ENCODE measurements around the gene SIPA1L3.

SIPA1L3 gene

GRCh38 chr19:38107129-38107528, 200.1 kb downstream of the SIPA1L3 start:
- Histone ChIP-seq H3K23ac (ENCODE audit: low read length) (no peak overlapping the region), H3K4me1 (ENCODE audit: control insufficient read depth, low read depth, low read length) (no peaks in the 10 kb centered on the region), H3K4me3 (ENCODE audit: low read length) (no peak overlapping the region), H3K9ac (ENCODE audit: low read length) (no peak overlapping the region), H3K4me2 (ENCODE audit: low read length) (no peak overlapping the region), H3K4ac (ENCODE audit: low read depth, low read length) (no peak overlapping the region), H4K5ac (ENCODE audit: low read length) (no peak overlapping the region), H3K18ac (ENCODE audit: low read length) (no peak overlapping the region), H3K36me3 (ENCODE audit: control insufficient read depth, insufficient read depth, low read length) (peaks cover 5% of the 10 kb centered on the region), H2BK120ac (ENCODE audit: low read depth, low read length) (no peak overlapping the region), H3K27ac (ENCODE audit: low read depth, low read length) (no peak overlapping the region), H3K56ac (ENCODE audit: low read length) (no peak overlapping the region), H2AK5ac (ENCODE audit: low read length) (no peak overlapping the region), H3K79me1 (ENCODE audit: low read length) (no peaks in the 10 kb centered on the region), H4K8ac (ENCODE audit: low read depth, low read length) (no peak overlapping the region), H2BK15ac (replicated peaks; ENCODE audit: low read depth) (no peak overlapping the region), H2BK5ac (ENCODE audit: low read length) (no peak overlapping the region), H3K79me2 (ENCODE audit: control insufficient read depth, insufficient read depth, low read length) (no peaks in the 10 kb centered on the region), H3K27me3 (ENCODE audit: insufficient read depth, low read length, poor library complexity) (no peaks in the 10 kb centered on the region)
- WGBS (ENCODE audit: extremely low coverage, insufficient coverage, low lambda C conversion rate) = no CpG with 5 or more reads among the region's 4 CpGs
- DNase-seq = no peak

- peaks cover 5% of the 10 kb centered on the region for H3K36me3 ChIP-seq (ENCODE audit: control insufficient read depth, insufficient read depth, low read length)
- no peak for DNase-seq
- no peaks in the 10 kb centered on the region for H3K27me3 ChIP-seq (ENCODE audit: insufficient read depth, low read length, poor library complexity)
- H3K4ac ChIP-seq (ENCODE audit: low read depth, low read length) = no peak overlapping the region
- no peak overlapping the region for H3K23ac ChIP-seq (ENCODE audit: low read length)
- no peak overlapping the region for H3K18ac ChIP-seq (ENCODE audit: low read length)
- H3K4me1 ChIP-seq (ENCODE audit: control insufficient read depth, low read depth, low read length) = no peaks in the 10 kb centered on the region
- H3K79me2 ChIP-seq (ENCODE audit: control insufficient read depth, insufficient read depth, low read length) = no peaks in the 10 kb centered on the region
- WGBS (ENCODE audit: extremely low coverage, insufficient coverage, low lambda C conversion rate) = no CpG with 5 or more reads among the region's 9 CpGs
- no peak overlapping the region for H4K5ac ChIP-seq (ENCODE audit: low read length)
- H2BK15ac ChIP-seq (replicated peaks; ENCODE audit: low read depth) = no peak overlapping the region
- no peak overlapping the region for H2BK120ac ChIP-seq (ENCODE audit: low read depth, low read length)
- no peak overlapping the region for H4K8ac ChIP-seq (ENCODE audit: low read depth, low read length)
- no peak overlapping the region for H2BK5ac ChIP-seq (ENCODE audit: low read length)
- H3K9ac ChIP-seq (ENCODE audit: low read length) = no peak overlapping the region
- H3K4me2 ChIP-seq (ENCODE audit: low read length) = no peak overlapping the region
- H3K79me1 ChIP-seq (ENCODE audit: low read length) = no peaks in the 10 kb centered on the region
- no peak overlapping the region for H3K56ac ChIP-seq (ENCODE audit: low read length)
- no peak overlapping the region for H3K4me3 ChIP-seq (ENCODE audit: low read length)
- no peak overlapping the region for H2AK5ac ChIP-seq (ENCODE audit: low read length)
- H3K27ac ChIP-seq (ENCODE audit: low read depth, low read length) = no peak overlapping the region
Observed at GRCh38 chr19:38111898-38112297, 204.9 kb downstream of the SIPA1L3 start.

- Histone ChIP-seq H3K56ac (ENCODE audit: low read length) (no peak overlapping the region), H3K4me2 (ENCODE audit: low read length) (no peak overlapping the region), H2AK5ac (ENCODE audit: low read length) (no peak overlapping the region), H3K4me3 (ENCODE audit: low read length) (no peak overlapping the region), H3K36me3 (ENCODE audit: control insufficient read depth, insufficient read depth, low read length) (peaks cover 7% of the 10 kb centered on the region), H3K27ac (ENCODE audit: low read depth, low read length) (no peak overlapping the region), H3K23ac (ENCODE audit: low read length) (no peak overlapping the region), H3K18ac (ENCODE audit: low read length) (no peak overlapping the region), H3K9ac (ENCODE audit: low read length) (no peak overlapping the region), H3K79me2 (ENCODE audit: control insufficient read depth, insufficient read depth, low read length) (no peaks in the 10 kb centered on the region), H2BK15ac (replicated peaks; ENCODE audit: low read depth) (no peak overlapping the region), H2BK120ac (ENCODE audit: low read depth, low read length) (no peak overlapping the region), H3K4me1 (ENCODE audit: control insufficient read depth, low read depth, low read length) (no peaks in the 10 kb centered on the region), H4K8ac (ENCODE audit: low read depth, low read length) (no peak overlapping the region), H2BK5ac (ENCODE audit: low read length) (no peak overlapping the region), H4K5ac (ENCODE audit: low read length) (no peak overlapping the region), H3K4ac (ENCODE audit: low read depth, low read length) (no peak overlapping the region), H3K27me3 (ENCODE audit: insufficient read depth, low read length, poor library complexity) (no peaks in the 10 kb centered on the region), H3K79me1 (ENCODE audit: low read length) (no peaks in the 10 kb centered on the region)
- WGBS (ENCODE audit: extremely low coverage, insufficient coverage, low lambda C conversion rate) = no CpG with 5 or more reads among the region's 12 CpGs
- no peak for DNase-seq
Observed at GRCh38 chr19:38114651-38115050, 207.6 kb downstream of the SIPA1L3 start.

- H3K79me2 ChIP-seq (ENCODE audit: control insufficient read depth, insufficient read depth, low read length) = no peaks in the 10 kb centered on the region
- no peak overlapping the region for H2BK120ac ChIP-seq (ENCODE audit: low read depth, low read length)
- H2BK15ac ChIP-seq (replicated peaks; ENCODE audit: low read depth) = no peak overlapping the region
- no peaks in the 10 kb centered on the region for H3K4me1 ChIP-seq (ENCODE audit: control insufficient read depth, low read depth, low read length)
- H3K79me1 ChIP-seq (ENCODE audit: low read length) = no peaks in the 10 kb centered on the region
- peaks cover 9% of the 10 kb centered on the region for H3K36me3 ChIP-seq (ENCODE audit: control insufficient read depth, insufficient read depth, low read length)
- H3K9ac ChIP-seq (ENCODE audit: low read length) = no peak overlapping the region
- H3K18ac ChIP-seq (ENCODE audit: low read length) = no peak overlapping the region
- no peaks in the 10 kb centered on the region for H3K27me3 ChIP-seq (ENCODE audit: insufficient read depth, low read length, poor library complexity)
- peak; percentile 36 for DNase-seq
- no peak overlapping the region for H4K5ac ChIP-seq (ENCODE audit: low read length)
- no peak overlapping the region for H4K8ac ChIP-seq (ENCODE audit: low read depth, low read length)
- H2AK5ac ChIP-seq (ENCODE audit: low read length) = no peak overlapping the region
- no peak overlapping the region for H3K4ac ChIP-seq (ENCODE audit: low read depth, low read length)
- no peak overlapping the region for H2BK5ac ChIP-seq (ENCODE audit: low read length)
- no peak overlapping the region for H3K56ac ChIP-seq (ENCODE audit: low read length)
- H3K4me3 ChIP-seq (ENCODE audit: low read length) = no peak overlapping the region
- no peak overlapping the region for H3K23ac ChIP-seq (ENCODE audit: low read length)
- H3K4me2 ChIP-seq (ENCODE audit: low read length) = no peak overlapping the region
- no CpG with 5 or more reads among the region's 4 CpGs for WGBS (ENCODE audit: extremely low coverage, insufficient coverage, low lambda C conversion rate)
- H3K27ac ChIP-seq (ENCODE audit: low read depth, low read length) = no peak overlapping the region
Observed at GRCh38 chr19:38115271-38115802, 208.3 kb downstream of the SIPA1L3 start.

GRCh38 chr19:38118176-38118575, 211.2 kb downstream of the SIPA1L3 start:
- Histone ChIP-seq H3K4me3 (ENCODE audit: low read length) (no peak overlapping the region), H2BK120ac (ENCODE audit: low read depth, low read length) (no peak overlapping the region), H2BK5ac (ENCODE audit: low read length) (no peak overlapping the region), H3K18ac (ENCODE audit: low read length) (no peak overlapping the region), H3K4ac (ENCODE audit: low read depth, low read length) (no peak overlapping the region), H2AK5ac (ENCODE audit: low read length) (no peak overlapping the region), H3K27me3 (ENCODE audit: insufficient read depth, low read length, poor library complexity) (no peaks in the 10 kb centered on the region), H3K4me1 (ENCODE audit: control insufficient read depth, low read depth, low read length) (no peaks in the 10 kb centered on the region), H3K27ac (ENCODE audit: low read depth, low read length) (no peak overlapping the region), H3K36me3 (ENCODE audit: control insufficient read depth, insufficient read depth, low read length) (peaks cover 4% of the 10 kb centered on the region), H4K8ac (ENCODE audit: low read depth, low read length) (no peak overlapping the region), H3K56ac (ENCODE audit: low read length) (no peak overlapping the region), H3K4me2 (ENCODE audit: low read length) (no peak overlapping the region), H4K5ac (ENCODE audit: low read length) (no peak overlapping the region), H3K79me2 (ENCODE audit: control insufficient read depth, insufficient read depth, low read length) (no peaks in the 10 kb centered on the region), H3K79me1 (ENCODE audit: low read length) (no peaks in the 10 kb centered on the region), H2BK15ac (replicated peaks; ENCODE audit: low read depth) (no peak overlapping the region), H3K23ac (ENCODE audit: low read length) (no peak overlapping the region), H3K9ac (ENCODE audit: low read length) (no peak overlapping the region)
- no CpG with 5 or more reads among the region's 9 CpGs for WGBS (ENCODE audit: extremely low coverage, insufficient coverage, low lambda C conversion rate)
- DNase-seq = no peak

- Histone ChIP-seq H3K36me3 (ENCODE audit: control insufficient read depth, insufficient read depth, low read length) (peaks cover 4% of the 10 kb centered on the region), H3K4me3 (ENCODE audit: low read length) (no peak overlapping the region), H2BK15ac (replicated peaks; ENCODE audit: low read depth) (no peak overlapping the region), H3K79me2 (ENCODE audit: control insufficient read depth, insufficient read depth, low read length) (no peaks in the 10 kb centered on the region), H3K79me1 (ENCODE audit: low read length) (no peaks in the 10 kb centered on the region), H3K4me1 (ENCODE audit: control insufficient read depth, low read depth, low read length) (no peaks in the 10 kb centered on the region), H2AK5ac (ENCODE audit: low read length) (no peak overlapping the region), H3K27me3 (ENCODE audit: insufficient read depth, low read length, poor library complexity) (no peaks in the 10 kb centered on the region), H4K8ac (ENCODE audit: low read depth, low read length) (no peak overlapping the region), H4K5ac (ENCODE audit: low read length) (no peak overlapping the region), H3K9ac (ENCODE audit: low read length) (no peak overlapping the region), H3K4me2 (ENCODE audit: low read length) (no peak overlapping the region), H3K23ac (ENCODE audit: low read length) (no peak overlapping the region), H3K27ac (ENCODE audit: low read depth, low read length) (no peak overlapping the region), H3K4ac (ENCODE audit: low read depth, low read length) (no peak overlapping the region), H2BK120ac (ENCODE audit: low read depth, low read length) (no peak overlapping the region), H2BK5ac (ENCODE audit: low read length) (no peak overlapping the region), H3K18ac (ENCODE audit: low read length) (no peak overlapping the region), H3K56ac (ENCODE audit: low read length) (no peak overlapping the region)
- WGBS (ENCODE audit: extremely low coverage, insufficient coverage, low lambda C conversion rate) = no CpG with 5 or more reads among the region's 4 CpGs
- no peak for DNase-seq
Observed at GRCh38 chr19:38120471-38121025, 213.5 kb downstream of the SIPA1L3 start.

All from mesendoderm (in vitro differentiated cells).